ENCODE measurements around the gene CDH4.

CDH4 gene

GRCh38 chr20:61692479-61692878, 440.4 kb downstream of the CDH4 start:
- H3K27me3 ChIP-seq (ENCODE audit: insufficient read depth, low read length, poor library complexity), result no peaks in the 10 kb centered on the region
- no peak overlapping the region for H3K9ac ChIP-seq (ENCODE audit: low read depth, low read length)

GRCh38 chr20:61693055-61693600, 441.1 kb downstream of the CDH4 start:
- ATAC-seq (ENCODE audit: insufficient read depth, low read depth) (no peak), DNase-seq (no peak)
- no peaks in the 10 kb centered on the region for H3K36me3 ChIP-seq (ENCODE audit: insufficient read depth, low read length)
- no peak overlapping the region for H3K27ac ChIP-seq (ENCODE audit: low read length)
- no peak overlapping the region for H3K4me2 ChIP-seq (ENCODE audit: insufficient read depth, low read length)
- peaks cover 17% of the 10 kb centered on the region for H4K20me1 ChIP-seq (ENCODE audit: insufficient read depth, low read length)
- no peak overlapping the region for H3K4me3 ChIP-seq (ENCODE audit: low read depth in 1 of 2, low read length in 2 of 2)
- TF ChIP-seq EZH2 (IDR thresholded peaks at IDR 0.05; ENCODE audit: borderline replicate concordance, low read depth, low read length, severe bottlenecking) (no peak), CTCF (IDR thresholded peaks at IDR 0.05; ENCODE audit: borderline replicate concordance, extremely low read depth, low read length, poor library complexity, severe bottlenecking) (no peak)
- no peak overlapping the region for H3K9ac ChIP-seq (ENCODE audit: low read depth, low read length)
- H3K4me1 ChIP-seq (ENCODE audit: insufficient read depth, low read length), result no peaks in the 10 kb centered on the region
- H3K27me3 ChIP-seq (ENCODE audit: insufficient read depth, low read length, poor library complexity), result no peaks in the 10 kb centered on the region
- no peaks in the 10 kb centered on the region for H3K79me2 ChIP-seq (ENCODE audit: insufficient read depth, low read length)
- H3K9me3 ChIP-seq (ENCODE audit: insufficient read depth, low read length, severe bottlenecking), result no peaks in the 10 kb centered on the region
- no peak overlapping the region for H2AFZ ChIP-seq (ENCODE audit: low read depth, low read length)

More at GRCh38 chr20:61692479-61692878, 440.4 kb downstream of the CDH4 start:
- no peaks in the 10 kb centered on the region for H3K4me1 ChIP-seq (ENCODE audit: insufficient read depth, low read length)
- H3K4me2 ChIP-seq (ENCODE audit: insufficient read depth, low read length), result no peak overlapping the region
- TF ChIP-seq EZH2 (IDR thresholded peaks at IDR 0.05; ENCODE audit: borderline replicate concordance, low read depth, low read length, severe bottlenecking) (no peak), CTCF (IDR thresholded peaks at IDR 0.05; ENCODE audit: borderline replicate concordance, extremely low read depth, low read length, poor library complexity, severe bottlenecking) (no peak)
- H2AFZ ChIP-seq (ENCODE audit: low read depth, low read length), result no peak overlapping the region
- peaks cover 15% of the 10 kb centered on the region for H4K20me1 ChIP-seq (ENCODE audit: insufficient read depth, low read length)
- no peaks in the 10 kb centered on the region for H3K79me2 ChIP-seq (ENCODE audit: insufficient read depth, low read length)
- DNase-seq, result no peak
- no peaks in the 10 kb centered on the region for H3K9me3 ChIP-seq (ENCODE audit: insufficient read depth, low read length, severe bottlenecking)
- no peak overlapping the region for H3K4me3 ChIP-seq (ENCODE audit: low read depth in 1 of 2, low read length in 2 of 2)
- no peak overlapping the region for H3K27ac ChIP-seq (ENCODE audit: low read length)
- no peak for ATAC-seq (ENCODE audit: insufficient read depth, low read depth)
- H3K36me3 ChIP-seq (ENCODE audit: insufficient read depth, low read length), result no peaks in the 10 kb centered on the region

- H3K4me1 ChIP-seq (ENCODE audit: insufficient read depth, low read length), result no peaks in the 10 kb centered on the region
- ATAC-seq (ENCODE audit: insufficient read depth, low read depth), result no peak
- TF ChIP-seq EZH2 (IDR thresholded peaks at IDR 0.05; ENCODE audit: borderline replicate concordance, low read depth, low read length, severe bottlenecking) (no peak), CTCF (IDR thresholded peaks at IDR 0.05; ENCODE audit: borderline replicate concordance, extremely low read depth, low read length, poor library complexity, severe bottlenecking) (no peak)
- no peaks in the 10 kb centered on the region for H3K27me3 ChIP-seq (ENCODE audit: insufficient read depth, low read length, poor library complexity)
- no peaks in the 10 kb centered on the region for H3K36me3 ChIP-seq (ENCODE audit: insufficient read depth, low read length)
- H3K27ac ChIP-seq (ENCODE audit: low read length), result no peak overlapping the region
- H3K9ac ChIP-seq (ENCODE audit: low read depth, low read length), result no peak overlapping the region
- H3K79me2 ChIP-seq (ENCODE audit: insufficient read depth, low read length), result no peaks in the 10 kb centered on the region
- H2AFZ ChIP-seq (ENCODE audit: low read depth, low read length), result no peak overlapping the region
- peaks cover 17% of the 10 kb centered on the region for H4K20me1 ChIP-seq (ENCODE audit: insufficient read depth, low read length)
- no peaks in the 10 kb centered on the region for H3K9me3 ChIP-seq (ENCODE audit: insufficient read depth, low read length, severe bottlenecking)
- DNase-seq, result no peak
- no peak overlapping the region for H3K4me3 ChIP-seq (ENCODE audit: low read depth in 1 of 2, low read length in 2 of 2)
- no peak overlapping the region for H3K4me2 ChIP-seq (ENCODE audit: insufficient read depth, low read length)
Observed at GRCh38 chr20:61694682-61695081, 442.6 kb downstream of the CDH4 start.
